Measurements from ENCODE around the gene AQP1. TPM values are rescaled to one million over a fixed set of nuclear protein-coding genes. Genes with fewer than 3 reads are reported as not detected.

The AQP1 gene
- total RNA-seq, 3 donors from 2014 or later, result 132 to 213 (median 177) TPM

GRCh38 chr7:30893357-30893756, 18.3 kb upstream of the AQP1 start:
- peak overlapping the region in 1 of 2 donors; percentile 60 for H3K27ac ChIP-seq
- H3K36me3 ChIP-seq, result no peaks in the 10 kb centered on the region
- TF ChIP-seq POLR2A (IDR thresholded peaks at IDR 0.05) (no peak), POLR2AphosphoS5 (IDR thresholded peaks at IDR 0.05) (no peak)
- TF ChIP-seq, protein P1, sequence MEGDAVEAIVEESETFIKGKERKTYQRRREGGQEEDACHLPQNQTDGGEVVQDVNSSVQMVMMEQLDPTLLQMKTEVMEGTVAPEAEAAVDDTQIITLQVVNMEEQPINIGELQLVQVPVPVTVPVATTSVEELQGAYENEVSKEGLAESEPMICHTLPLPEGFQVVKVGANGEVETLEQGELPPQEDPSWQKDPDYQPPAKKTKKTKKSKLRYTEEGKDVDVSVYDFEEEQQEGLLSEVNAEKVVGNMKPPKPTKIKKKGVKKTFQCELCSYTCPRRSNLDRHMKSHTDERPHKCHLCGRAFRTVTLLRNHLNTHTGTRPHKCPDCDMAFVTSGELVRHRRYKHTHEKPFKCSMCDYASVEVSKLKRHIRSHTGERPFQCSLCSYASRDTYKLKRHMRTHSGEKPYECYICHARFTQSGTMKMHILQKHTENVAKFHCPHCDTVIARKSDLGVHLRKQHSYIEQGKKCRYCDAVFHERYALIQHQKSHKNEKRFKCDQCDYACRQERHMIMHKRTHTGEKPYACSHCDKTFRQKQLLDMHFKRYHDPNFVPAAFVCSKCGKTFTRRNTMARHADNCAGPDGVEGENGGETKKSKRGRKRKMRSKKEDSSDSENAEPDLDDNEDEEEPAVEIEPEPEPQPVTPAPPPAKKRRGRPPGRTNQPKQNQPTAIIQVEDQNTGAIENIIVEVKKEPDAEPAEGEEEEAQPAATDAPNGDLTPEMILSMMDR (IDR thresholded peaks at IDR 0.05), result no peak
- no peaks in the 10 kb centered on the region for H3K9me3 ChIP-seq
- H3K4me3 ChIP-seq, result no peak overlapping the region
- no peak for DNase-seq (ENCODE audit: low spot score in 2 of 2)
- no peaks in the 10 kb centered on the region for H3K4me1 ChIP-seq
- intact Hi-C loops (cut with DNase I; ENCODE audit: low total_unique reads), result no loop called here
- no peaks in the 10 kb centered on the region for H3K27me3 ChIP-seq

GRCh38 chr7:30894009-30894408, 17.6 kb upstream of the AQP1 start:
- H3K36me3 ChIP-seq, result no peaks in the 10 kb centered on the region
- intact Hi-C loops (cut with DNase I; ENCODE audit: low total_unique reads), result no loop called here
- TF ChIP-seq, protein P1 (IDR thresholded peaks at IDR 0.05), result no peak
- TF ChIP-seq POLR2A (IDR thresholded peaks at IDR 0.05), result no peak
- no peak for TF ChIP-seq POLR2AphosphoS5 (IDR thresholded peaks at IDR 0.05)
- H3K27me3 ChIP-seq, result no peaks in the 10 kb centered on the region
- H3K4me3 ChIP-seq, result no peak overlapping the region
- no peaks in the 10 kb centered on the region for H3K4me1 ChIP-seq
- H3K9me3 ChIP-seq, result no peaks in the 10 kb centered on the region
- H3K27ac ChIP-seq, result peak overlapping the region; percentile 15 to 60
- no peak for DNase-seq (ENCODE audit: low spot score in 2 of 2)

DNA sequence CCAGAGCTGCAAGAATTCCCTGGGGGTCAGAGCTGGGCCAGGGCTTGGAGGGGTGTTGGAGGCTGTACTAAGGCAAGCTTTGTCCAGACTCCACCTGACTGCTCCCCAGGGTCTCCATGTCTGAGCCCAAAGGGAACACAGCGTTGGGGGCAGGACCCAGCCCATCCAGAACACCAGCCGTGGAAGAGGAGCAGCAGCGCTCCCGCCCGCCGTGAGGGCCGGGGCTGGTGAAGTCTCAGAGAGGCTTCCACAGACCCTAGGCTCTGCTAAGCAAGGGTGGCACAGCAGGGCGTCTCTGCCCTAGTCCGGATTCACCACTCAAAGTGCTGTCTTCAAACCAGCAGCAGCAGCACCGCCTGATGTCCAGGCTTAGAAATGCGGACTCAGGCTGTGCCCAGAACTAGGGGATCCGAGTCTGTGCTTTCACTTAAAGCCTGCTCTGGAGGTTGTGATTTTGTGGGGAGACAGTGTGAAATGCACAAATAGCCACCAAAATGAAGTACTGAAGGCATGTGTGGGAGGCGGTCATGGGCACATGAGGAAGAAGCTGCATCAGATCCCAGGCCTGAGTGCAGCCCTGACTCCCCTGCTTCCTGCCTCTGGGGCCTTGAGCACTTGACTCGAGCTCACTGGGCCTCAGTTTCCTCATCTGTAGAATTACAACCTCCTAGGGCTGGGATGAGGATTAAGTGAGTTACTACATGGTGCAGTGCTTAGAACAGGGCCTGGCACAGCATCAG, 16.6 kb upstream of the AQP1 start:
- Histone ChIP-seq H3K4me3 (no peak overlapping the region), H3K36me3 (no peaks in the 10 kb centered on the region), H3K9me3 (no peaks in the 10 kb centered on the region), H3K27ac (peak overlapping the region in 1 of 2 donors; percentile 60), H3K4me1 (no peaks in the 10 kb centered on the region), H3K27me3 (no peaks in the 10 kb centered on the region)
- TF ChIP-seq, protein P1 (IDR thresholded peaks at IDR 0.05), result no peak
- no peak for TF ChIP-seq POLR2A (IDR thresholded peaks at IDR 0.05)
- no peak for TF ChIP-seq POLR2AphosphoS5 (IDR thresholded peaks at IDR 0.05)
- intact Hi-C loops (cut with DNase I; ENCODE audit: low total_unique reads), result no loop called here
- DNase-seq (ENCODE audit: low spot score in 2 of 2), result no peak

DNA sequence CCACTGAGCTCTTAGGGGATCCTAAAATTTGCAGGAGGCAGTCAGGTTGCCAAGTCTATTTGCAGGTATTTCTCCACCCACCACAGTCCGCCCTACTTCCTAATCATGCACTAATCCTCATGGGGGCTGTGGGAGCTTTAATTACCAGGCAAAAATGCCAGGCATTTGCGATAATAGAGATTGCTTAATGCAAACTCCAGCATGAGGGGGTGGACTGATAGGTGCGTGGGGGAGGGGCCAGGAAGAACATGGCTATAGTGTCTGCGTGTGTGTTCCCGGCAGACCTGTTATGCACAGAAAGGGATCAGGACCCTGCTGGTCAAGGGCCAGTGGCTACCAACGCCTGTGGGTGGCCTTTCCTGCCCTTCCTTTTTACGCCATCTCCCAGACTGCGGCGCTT, 15.6 kb upstream of the AQP1 start:
- H3K4me3 ChIP-seq, result no peak overlapping the region
- TF ChIP-seq POLR2AphosphoS5 (IDR thresholded peaks at IDR 0.05), result no peak
- TF ChIP-seq, protein P1 (IDR thresholded peaks at IDR 0.05), result no peak
- TF ChIP-seq POLR2A (IDR thresholded peaks at IDR 0.05), result no peak
- DNase-seq (ENCODE audit: low spot score in 2 of 2), result no peak
- H3K27me3 ChIP-seq, result no peaks in the 10 kb centered on the region
- no peaks in the 10 kb centered on the region for H3K4me1 ChIP-seq
- no peaks in the 10 kb centered on the region for H3K9me3 ChIP-seq
- intact Hi-C loops (cut with DNase I; ENCODE audit: low total_unique reads), result no loop called here
- H3K27ac ChIP-seq, result peak overlapping the region in 1 of 2 donors; percentile 40
- H3K36me3 ChIP-seq, result no peaks in the 10 kb centered on the region

GRCh38 chr7:30896783-30897637, 14.6 kb upstream of the AQP1 start:
- no peaks in the 10 kb centered on the region for H3K36me3 ChIP-seq
- H3K27me3 ChIP-seq, result no peaks in the 10 kb centered on the region
- H3K4me3 ChIP-seq, result no peak overlapping the region
- H3K27ac ChIP-seq, result peak overlapping the region in 1 of 2 donors; percentile 8
- intact Hi-C loops (cut with DNase I; ENCODE audit: low total_unique reads), result no loop called here
- no peaks in the 10 kb centered on the region for H3K4me1 ChIP-seq
- no peak for DNase-seq (ENCODE audit: low spot score in 2 of 2)
- H3K9me3 ChIP-seq, result no peaks in the 10 kb centered on the region
- no peak for TF ChIP-seq POLR2A (IDR thresholded peaks at IDR 0.05)
- TF ChIP-seq, protein P1 (IDR thresholded peaks at IDR 0.05), result no peak
- no peak for TF ChIP-seq POLR2AphosphoS5 (IDR thresholded peaks at IDR 0.05)
